Effector memory CD4-positive, alpha-beta T cell (primary cell): ENCODE results near the gene FAM9C.
"Not testable (repeated sequence)": the region's sequence is repeated elsewhere in the genome, so short reads cannot be mapped to it uniquely, and the experiment has no call there.

ENCODE experiments used
- DNase-seq, 3 donors: peaks; one replicate each; pipeline ENCODE4 v3.0.0-alpha.2; 2020
- H3K27ac ChIP-seq: 2 replicates; pipeline ENCODE4 v1.7.0; 2013; ENCODE audit warnings: mild to moderate bottlenecking, low read length, moderate library complexity; ENCODE audit not compliant: insufficient read depth, poor library complexity, severe bottlenecking
- H3K27me3 ChIP-seq: replicated peaks from 2 replicates; pipeline ENCODE4 v1.7.0; 2013; ENCODE audit warnings: mild to moderate bottlenecking, low read length; ENCODE audit not compliant: insufficient read depth, control insufficient read depth, poor library complexity, severe bottlenecking
- H3K36me3 ChIP-seq: 2 replicates; pipeline ENCODE4 v1.7.0; 2013; ENCODE audit warnings: mild to moderate bottlenecking, low read length, moderate library complexity; ENCODE audit not compliant: control insufficient read depth, insufficient read depth
- H3K4me1 ChIP-seq: 2 replicates; pipeline ENCODE4 v1.7.0; 2013; ENCODE audit warnings: low read length, mild to moderate bottlenecking; ENCODE audit not compliant: control insufficient read depth, insufficient read depth, poor library complexity, severe bottlenecking
- H3K4me3 ChIP-seq: 2 replicates; pipeline ENCODE4 v1.7.0; 2013; ENCODE audit warnings: low read length, low read depth, mild to moderate bottlenecking; ENCODE audit not compliant: insufficient read depth, poor library complexity, severe bottlenecking
- H3K9me3 ChIP-seq: 2 replicates; pipeline ENCODE4 v1.7.0; 2013; ENCODE audit warnings: mild to moderate bottlenecking, low read length, moderate library complexity; ENCODE audit not compliant: control insufficient read depth

Gene FAM9C

GRCh38 chrX:13061215-13061708, 16.8 kb upstream of the FAM9C start:
- not testable (repeated sequence) for H3K27me3 ChIP-seq, H3K27ac ChIP-seq, H3K36me3 ChIP-seq, H3K4me3 ChIP-seq, H3K4me1 ChIP-seq, H3K9me3 ChIP-seq, DNase-seq

- Histone ChIP-seq H3K27ac (no peak overlapping the region), H3K36me3 (no peaks in the 10 kb centered on the region), H3K27me3 (no peaks in the 10 kb centered on the region), H3K4me1 (peaks cover 6% of the 10 kb centered on the region), H3K9me3 (no peaks in the 10 kb centered on the region), H3K4me3 (no peak overlapping the region)
- no peak for DNase-seq
Observed at GRCh38 chrX:13059637-13060499, 15.4 kb upstream of the FAM9C start.

GRCh38 chrX:13055486-13055885, 11.1 kb upstream of the FAM9C start:
- Histone ChIP-seq H3K4me3 (no peak overlapping the region), H3K36me3 (no peaks in the 10 kb centered on the region), H3K27ac (no peak overlapping the region), H3K27me3 (no peaks in the 10 kb centered on the region), H3K9me3 (no peaks in the 10 kb centered on the region), H3K4me1 (peaks cover 28% of the 10 kb centered on the region)
- no peak for DNase-seq

- H3K36me3 ChIP-seq, result no peaks in the 10 kb centered on the region
- no peaks in the 10 kb centered on the region for H3K9me3 ChIP-seq
- H3K27ac ChIP-seq, result peak overlapping the region; percentile 12
- no peak overlapping the region for H3K4me3 ChIP-seq
- H3K27me3 ChIP-seq, result no peaks in the 10 kb centered on the region
- no peak for DNase-seq
- peaks cover 33% of the 10 kb centered on the region for H3K4me1 ChIP-seq
Observed at GRCh38 chrX:13053171-13053570, 8.8 kb upstream of the FAM9C start.

GRCh38 chrX:13051529-13052172, 7.2 kb upstream of the FAM9C start:
- H3K9me3 ChIP-seq, result no peaks in the 10 kb centered on the region
- H3K27ac ChIP-seq, result peak overlapping the region; percentile 50
- DNase-seq, result no peak
- H3K27me3 ChIP-seq, result no peaks in the 10 kb centered on the region
- H3K4me1 ChIP-seq, result peaks cover 40% of the 10 kb centered on the region
- H3K36me3 ChIP-seq, result no peaks in the 10 kb centered on the region
- no peak overlapping the region for H3K4me3 ChIP-seq

- H3K27me3 ChIP-seq, result no peaks in the 10 kb centered on the region
- H3K4me1 ChIP-seq, result peaks cover 41% of the 10 kb centered on the region
- no peaks in the 10 kb centered on the region for H3K36me3 ChIP-seq
- peak overlapping the region; percentile 50 for H3K27ac ChIP-seq
- no peak for DNase-seq
- H3K4me3 ChIP-seq, result no peak overlapping the region
- no peaks in the 10 kb centered on the region for H3K9me3 ChIP-seq
Observed at GRCh38 chrX:13051167-13051528, 6.7 kb upstream of the FAM9C start.

- H3K4me1 ChIP-seq, result peaks cover 43% of the 10 kb centered on the region
- peak overlapping the region; percentile 54 for H3K27ac ChIP-seq
- no peak for DNase-seq
Observed at GRCh38 chrX:13050151-13050550, 5.7 kb upstream of the FAM9C start.

GRCh38 chrX:13048280-13048679, 3.9 kb upstream of the FAM9C start:
- Histone ChIP-seq H3K27me3 (no peaks in the 10 kb centered on the region), H3K4me3 (no peak overlapping the region), H3K27ac (no peak overlapping the region), H3K9me3 (no peaks in the 10 kb centered on the region), H3K4me1 (peaks cover 41% of the 10 kb centered on the region), H3K36me3 (no peaks in the 10 kb centered on the region)
- no peak for DNase-seq

More at GRCh38 chrX:13050151-13050550, 5.7 kb upstream of the FAM9C start:
- no peak overlapping the region for H3K4me3 ChIP-seq
- H3K36me3 ChIP-seq, result no peaks in the 10 kb centered on the region
- H3K27me3 ChIP-seq, result no peaks in the 10 kb centered on the region
- H3K9me3 ChIP-seq, result no peaks in the 10 kb centered on the region

- no peaks in the 10 kb centered on the region for H3K9me3 ChIP-seq
- no peaks in the 10 kb centered on the region for H3K36me3 ChIP-seq
- no peaks in the 10 kb centered on the region for H3K27me3 ChIP-seq
- no peak overlapping the region for H3K27ac ChIP-seq
- no peak overlapping the region for H3K4me3 ChIP-seq
- no peak for DNase-seq
- peaks cover 36% of the 10 kb centered on the region for H3K4me1 ChIP-seq
Observed at GRCh38 chrX:13047759-13048158, 3.3 kb upstream of the FAM9C start.
